Muscle layer of duodenum (tissue), 2 donors: ENCODE results near the gene SERPINB7.

Source experiments
- H3K27ac ChIP-seq: one replicate; pipeline ENCODE4 v1.7.0; 2013; ENCODE audit warnings: mild to moderate bottlenecking, low read length
- H3K27me3 ChIP-seq: one replicate; pipeline ENCODE4 v1.7.0; 2013; ENCODE audit warnings: low read depth, mild to moderate bottlenecking, control low read depth, low read length
- H3K36me3 ChIP-seq, 2 donors: one replicate each; pipeline ENCODE4 v1.7.0; 2013; ENCODE audit warnings: low read length in 2 of 2, control low read depth in 1 of 2, mild to moderate bottlenecking in 1 of 2; ENCODE audit not compliant: insufficient read depth in 2 of 2, control insufficient read depth in 1 of 2
- H3K4me1 ChIP-seq, 2 donors: one replicate each; pipeline ENCODE4 v1.7.0; 2013; ENCODE audit warnings: low read length in 2 of 2, mild to moderate bottlenecking in 2 of 2, control low read depth in 1 of 2, moderate library complexity in 1 of 2; ENCODE audit not compliant: insufficient read depth in 2 of 2, control insufficient read depth in 1 of 2
- H3K4me3 ChIP-seq, 2 donors: one replicate each; pipeline ENCODE4 v1.7.0; 2013; ENCODE audit warnings: low read length in 2 of 2, low read depth in 1 of 2, mild to moderate bottlenecking in 1 of 2
- H3K9me3 ChIP-seq, 2 donors: one replicate each; pipeline ENCODE4 v1.7.0; 2013; ENCODE audit warnings: low read length in 2 of 2, control low read depth in 1 of 2, mild to moderate bottlenecking in 1 of 2; ENCODE audit not compliant: control insufficient read depth in 1 of 2
- donor health status: healthy.

The SERPINB7 gene

GRCh38 chr18:63775166-63775730 lies at the start of gene SERPINB7:
Gene SERPINB7 (plus strand): TSS chr18:63775418. CDS start chr18:63782373, 6,955 bp downstream.
- no peak within 1 kb of the TSS for H3K4me3 ChIP-seq
- no peaks in the 10 kb centered on the region for H3K9me3 ChIP-seq
- H3K27ac ChIP-seq = no peak within 1 kb of the TSS
- H3K27me3 ChIP-seq = no peaks in the 10 kb centered on the region
- H3K4me1 ChIP-seq = no peaks in the 10 kb centered on the region
- H3K36me3 ChIP-seq = no peaks in the 10 kb centered on the region

- no peaks in the 10 kb centered on the region for H3K9me3 ChIP-seq
- no peaks in the 10 kb centered on the region for H3K4me1 ChIP-seq
- no peak overlapping the region for H3K27ac ChIP-seq
- no peaks in the 10 kb centered on the region for H3K36me3 ChIP-seq
- no peak overlapping the region for H3K4me3 ChIP-seq
- no peaks in the 10 kb centered on the region for H3K27me3 ChIP-seq
Measured at GRCh38 chr18:63725682-63726480, 49.3 kb upstream of the SERPINB7 start.

GRCh38 chr18:63730773-63731172 lies 44.4 kb upstream of the SERPINB7 start:
- no peak overlapping the region for H3K4me3 ChIP-seq
- H3K4me1 ChIP-seq = no peaks in the 10 kb centered on the region
- no peaks in the 10 kb centered on the region for H3K36me3 ChIP-seq
- H3K27me3 ChIP-seq = no peaks in the 10 kb centered on the region
- no peaks in the 10 kb centered on the region for H3K9me3 ChIP-seq
- no peak overlapping the region for H3K27ac ChIP-seq

GRCh38 chr18:63731215-63731614 lies 44.0 kb upstream of the SERPINB7 start:
- Histone ChIP-seq H3K27ac (no peak overlapping the region), H3K4me1 (no peaks in the 10 kb centered on the region), H3K27me3 (no peaks in the 10 kb centered on the region), H3K36me3 (no peaks in the 10 kb centered on the region), H3K4me3 (no peak overlapping the region), H3K9me3 (no peaks in the 10 kb centered on the region)

- Histone ChIP-seq H3K4me1 (no peaks in the 10 kb centered on the region), H3K27me3 (no peaks in the 10 kb centered on the region), H3K27ac (no peak overlapping the region), H3K4me3 (no peak overlapping the region), H3K9me3 (no peaks in the 10 kb centered on the region), H3K36me3 (no peaks in the 10 kb centered on the region)
Measured at GRCh38 chr18:63736876-63737275, 38.3 kb upstream of the SERPINB7 start.

GRCh38 chr18:63741769-63742168 lies 33.4 kb upstream of the SERPINB7 start:
- no peaks in the 10 kb centered on the region for H3K9me3 ChIP-seq

GRCh38 chr18:63747006-63747405 lies 28.2 kb upstream of the SERPINB7 start:
- H3K4me3 ChIP-seq = no peak overlapping the region
- H3K9me3 ChIP-seq = no peaks in the 10 kb centered on the region
- H3K27ac ChIP-seq = no peak overlapping the region

More at GRCh38 chr18:63741769-63742168, 33.4 kb upstream of the SERPINB7 start:
- H3K4me3 ChIP-seq = no peak overlapping the region
- no peaks in the 10 kb centered on the region for H3K27me3 ChIP-seq
- H3K27ac ChIP-seq = no peak overlapping the region
- no peaks in the 10 kb centered on the region for H3K36me3 ChIP-seq
- no peaks in the 10 kb centered on the region for H3K4me1 ChIP-seq

GRCh38 chr18:63749489-63749888 lies 25.7 kb upstream of the SERPINB7 start:
- no peaks in the 10 kb centered on the region for H3K27me3 ChIP-seq
- H3K4me3 ChIP-seq = no peak overlapping the region
- H3K4me1 ChIP-seq = no peaks in the 10 kb centered on the region
- H3K9me3 ChIP-seq = no peaks in the 10 kb centered on the region
- H3K27ac ChIP-seq = no peak overlapping the region
- H3K36me3 ChIP-seq = no peaks in the 10 kb centered on the region

More at GRCh38 chr18:63747006-63747405, 28.2 kb upstream of the SERPINB7 start:
- Histone ChIP-seq H3K4me1 (no peaks in the 10 kb centered on the region), H3K36me3 (no peaks in the 10 kb centered on the region), H3K27me3 (no peaks in the 10 kb centered on the region)

- Histone ChIP-seq H3K36me3 (no peaks in the 10 kb centered on the region), H3K27me3 (no peaks in the 10 kb centered on the region), H3K4me1 (no peaks in the 10 kb centered on the region), H3K27ac (no peak overlapping the region), H3K9me3 (peaks cover 0 to 3% of the 10 kb centered on the region in 2 donors), H3K4me3 (no peak overlapping the region)
Measured at GRCh38 chr18:63752636-63753035, 22.6 kb upstream of the SERPINB7 start.

GRCh38 chr18:63753676-63754075 lies 21.5 kb upstream of the SERPINB7 start:
- no peaks in the 10 kb centered on the region for H3K4me1 ChIP-seq
- no peak overlapping the region for H3K27ac ChIP-seq
- no peaks in the 10 kb centered on the region for H3K27me3 ChIP-seq
- no peaks in the 10 kb centered on the region for H3K36me3 ChIP-seq
- H3K4me3 ChIP-seq = no peak overlapping the region
- H3K9me3 ChIP-seq = peaks cover 0 to 3% of the 10 kb centered on the region in 2 donors

GRCh38 chr18:63757541-63757940 lies 17.7 kb upstream of the SERPINB7 start:
- peaks cover 0 to 10% of the 10 kb centered on the region in 2 donors for H3K9me3 ChIP-seq
- no peaks in the 10 kb centered on the region for H3K27me3 ChIP-seq
- H3K27ac ChIP-seq = no peak overlapping the region
- no peaks in the 10 kb centered on the region for H3K36me3 ChIP-seq
- no peaks in the 10 kb centered on the region for H3K4me1 ChIP-seq
- no peak overlapping the region for H3K4me3 ChIP-seq
